COLO829 (cell line): ENCODE data around the gene EXD3.
"Not testable (repeated sequence)": the region's sequence is repeated elsewhere in the genome, so short reads cannot be mapped to it uniquely, and the experiment has no call there.

ENCODE experiments used
- DNase-seq: peaks from one replicate; pipeline ENCODE4 v3.0.0; 2012; ENCODE audit warnings: low spot score

Gene EXD3

GRCh38 chr9:137379761-137380161, 43.2 kb downstream of the EXD3 start:
- DNase-seq, result no peak

- not testable (repeated sequence) for DNase-seq
Measured at GRCh38 chr9:137378688-137379410, 44.1 kb downstream of the EXD3 start.

- DNase-seq, result no peak
Measured at GRCh38 chr9:137376386-137376785, 46.6 kb downstream of the EXD3 start.

GRCh38 chr9:137375321-137376058, 47.5 kb downstream of the EXD3 start:
- no peak for DNase-seq

- DNase-seq, result no peak
Measured at GRCh38 chr9:137374131-137374845, 48.7 kb downstream of the EXD3 start.

GRCh38 chr9:137373611-137373980, 49.4 kb downstream of the EXD3 start:
- no peak for DNase-seq

- no peak for DNase-seq
Measured at GRCh38 chr9:137372693-137373610, 50.0 kb downstream of the EXD3 start.

- no peak for DNase-seq
Measured at GRCh38 chr9:137371946-137372651, 50.9 kb downstream of the EXD3 start.

GRCh38 chr9:137371521-137371941, 51.4 kb downstream of the EXD3 start:
- DNase-seq, result no peak

GRCh38 chr9:137370865-137371520, 52.0 kb downstream of the EXD3 start:
- peak; percentile 45 for DNase-seq

GRCh38 chr9:137369911-137370764, 52.8 kb downstream of the EXD3 start:
- no peak for DNase-seq

- DNase-seq, result no peak
Measured at GRCh38 chr9:137369061-137369787, 53.7 kb downstream of the EXD3 start.

- no peak for DNase-seq
Measured at GRCh38 chr9:137368431-137369035, 54.4 kb downstream of the EXD3 start.

GRCh38 chr9:137367506-137368430, 55.2 kb downstream of the EXD3 start:
- no peak for DNase-seq

- no peak for DNase-seq
Measured at GRCh38 chr9:137366891-137367381, 56.0 kb downstream of the EXD3 start.

- DNase-seq, result no peak
Measured at GRCh38 chr9:137366445-137366810, 56.5 kb downstream of the EXD3 start.
